Endothelial cell of umbilical vein (primary cell): Measurements from ENCODE around the gene JADE1. TPM values are rescaled to one million over a fixed set of nuclear protein-coding genes. Genes with fewer than 3 reads are reported as not detected.

Experiments used
- BruUV-seq: library from RNA; stranded (reverse); fragments of 400-500 nt; replicated peaks from 2 replicates; lab custom pipeline; 2021; lab: Mats Ljungman, UMichigan
- CTCF ChIA-PET: fragments of 300-600, 350-600 bp; sonication (Branson Sonifier 250); formaldehyde crosslinking; loops from one replicate; lab custom pipeline; 2021; ENCODE audit warnings: antibody characterized with exemption, inconsistent platforms; lab: Charles Lee
- POLR2A ChIA-PET: fragments of 300-600, 350-600 bp; sonication (Branson Sonifier 250); formaldehyde crosslinking; loops from one replicate; lab custom pipeline; 2021; ENCODE audit warnings: antibody characterized with exemption, inconsistent platforms; lab: Charles Lee
- DNase-seq: peaks from one replicate; pipeline ENCODE4 v3.0.0-alpha.2; 2011; ENCODE audit warnings: low read depth, low spot score
- FAIRE-seq: peaks from 2 replicates; lab custom pipeline; 2011; peaks lifted over from hg19 to GRCh38; lab: Jason Lieb, UNC
- H2AFZ ChIP-seq: 2 replicates; pipeline ENCODE4 v1.6.0; 2012; ENCODE audit warnings: low read depth, low read length, control low read depth, inconsistent platforms
- H3K27ac ChIP-seq: 2 replicates; pipeline ENCODE4 v1.5.1; 2011; ENCODE audit warnings: low read depth, mild to moderate bottlenecking, control low read depth, low read length, moderate library complexity; ENCODE audit not compliant: insufficient read depth
- H3K27me3 ChIP-seq, 2 experiments: 2 replicates each; pipeline versions ENCODE4 v1.6.0 to v1.6.1; 2011; ENCODE audit warnings: low read length in 2 of 2, mixed read lengths in 1 of 2; ENCODE audit not compliant: control insufficient read depth in 2 of 2, insufficient read depth in 2 of 2
- H3K36me3 ChIP-seq, 2 experiments: 2 replicates in 1 of 2; 3 replicates in 1 of 2; pipeline ENCODE4 v1.5.1; 2011; ENCODE audit warnings: low read length in 2 of 2, mild to moderate bottlenecking in 1 of 2, moderate library complexity in 1 of 2; ENCODE audit not compliant: control insufficient read depth in 2 of 2, insufficient read depth in 2 of 2; ENCODE audit errors: extremely low read depth in 1 of 2
- H3K4me1 ChIP-seq: 3 replicates; pipeline ENCODE4 v1.5.1; 2011; ENCODE audit warnings: mild to moderate bottlenecking, low read length; ENCODE audit not compliant: control insufficient read depth, insufficient read depth; ENCODE audit errors: extremely low read depth
- H3K4me2 ChIP-seq: 2 replicates; pipeline ENCODE4 v1.6.1; 2011; ENCODE audit warnings: low read length, control low read depth, mixed read lengths; ENCODE audit not compliant: insufficient read depth
- H3K4me3 ChIP-seq, 3 experiments: fragments of 200-600 bp in 1 of 3; sonication (generic), shearing (Covaris generic) in 1 of 3; replicated peaks in 1 of 3; 2 replicates each; pipeline ENCODE4 v1.5.1; 2011 to 2016; ENCODE audit warnings: control low read depth in 3 of 3, low read length in 3 of 3, mild to moderate bottlenecking in 2 of 3, inconsistent platforms in 1 of 3, low read depth in 1 of 3, moderate library complexity in 1 of 3; ENCODE audit not compliant: insufficient read depth in 1 of 3
- H3K79me2 ChIP-seq: 2 replicates; pipeline ENCODE4 v1.6.0; 2012; ENCODE audit warnings: low read length, inconsistent platforms; ENCODE audit not compliant: control insufficient read depth, insufficient read depth
- H3K9ac ChIP-seq: replicated peaks from 2 replicates; pipeline ENCODE3; 2011; ENCODE audit warnings: low read length, control low read depth; ENCODE audit not compliant: insufficient read depth; ENCODE audit errors: extremely low read depth
- H3K9me1 ChIP-seq: replicated peaks from 3 replicates; pipeline ENCODE4 v1.6.0; 2011; ENCODE audit warnings: mild to moderate bottlenecking, low read length; ENCODE audit not compliant: control insufficient read depth, insufficient read depth; ENCODE audit errors: extremely low read depth
- H3K9me3 ChIP-seq: replicated peaks from 2 replicates; pipeline ENCODE4 v1.5.1; 2012; ENCODE audit warnings: low read length, inconsistent platforms; ENCODE audit not compliant: control insufficient read depth, insufficient read depth
- H4K20me1 ChIP-seq: replicated peaks from 2 replicates; pipeline ENCODE3; 2011; ENCODE audit warnings: mild to moderate bottlenecking, low read length; ENCODE audit not compliant: control insufficient read depth, insufficient read depth; ENCODE audit errors: extremely low read depth
- EZH2 ChIP-seq: IDR thresholded peaks from 2 replicates; pipeline ENCODE4 v1.6.1; 2012; ENCODE audit warnings: borderline replicate concordance, low read depth, mild to moderate bottlenecking, moderate library complexity, low read length, inconsistent platforms; ENCODE audit not compliant: severe bottlenecking
- FOS ChIP-seq: IDR thresholded peaks from 2 replicates; pipeline ENCODE4 v1.6.1; 2011; ENCODE audit warnings: mild to moderate bottlenecking, low read length, moderate library complexity, borderline replicate concordance; ENCODE audit not compliant: insufficient read depth
- GATA2 ChIP-seq: IDR thresholded peaks from 2 replicates; pipeline ENCODE4 v1.7.0; 2011; ENCODE audit warnings: low read depth, mild to moderate bottlenecking, moderate library complexity, mixed read lengths, low read length; ENCODE audit not compliant: insufficient read length, insufficient read depth
- JUN ChIP-seq: IDR thresholded peaks from 2 replicates; pipeline ENCODE4 v1.6.1; 2011; ENCODE audit warnings: borderline replicate concordance, low read depth; ENCODE audit not compliant: insufficient read length, insufficient read depth
- MYC ChIP-seq: IDR thresholded peaks from one replicate; pipeline ENCODE4 v1.6.1; 2011; ENCODE audit warnings: mild to moderate bottlenecking, low read depth, low read length
- POLR2A ChIP-seq: IDR thresholded peaks from 2 replicates; pipeline ENCODE4 v1.6.1; 2012; ENCODE audit warnings: low read depth, mild to moderate bottlenecking, control low read depth, low read length
- POLR2AphosphoS5 ChIP-seq: IDR thresholded peaks from 2 replicates; pipeline ENCODE4 v1.6.1; 2012; ENCODE audit warnings: low read depth, mild to moderate bottlenecking, control low read depth, low read length, moderate library complexity; ENCODE audit not compliant: insufficient read depth
- dilution Hi-C: fragments of 300-500 bp; cut with MboI; formaldehyde crosslinking; loops from one replicate; pipeline ENCODE4 v1.15.0; 2019; ENCODE audit warnings: low sequenced_read_pairs; ENCODE audit not compliant: extremely low pct_ligation_motif_present
- intact Hi-C: fragments of 100-400 bp; cut with micrococcal nuclease; formaldehyde crosslinking; loops from one replicate; pipeline ENCODE4 v1.10.0; 2022
- polyA plus RNA-seq, 4 experiments: library from polyadenylated mRNA; depleted of rRNA in 3 of 4; stranded (reverse) in 3 of 4; unstranded in 1 of 4; fragments of >200 nt; gene quantifications; 2 replicates each; pipeline versions ENCODE4 v1.2.1 to v1.2.3, GENCODE V29; 2011 to 2012; ENCODE audit warnings: missing spikeins in 1 of 4
- total RNA-seq: library from RNA; stranded (reverse); gene quantifications from 2 replicates; pipeline ENCODE4 v1.2.3, GENCODE V29; 2021
- TF ChIP-seq, protein P1 (sequence below), 2 donors: IDR thresholded peaks; 1 replicate in 1 of 2; 2 replicates in 1 of 2; pipeline ENCODE4 v1.5.1; 2011; ENCODE audit warnings: low read length in 2 of 2, mild to moderate bottlenecking in 2 of 2, moderate library complexity in 2 of 2, control low read depth in 1 of 2, inconsistent platforms in 1 of 2, low read depth in 1 of 2; ENCODE audit not compliant: insufficient read depth in 1 of 2; ENCODE audit errors: extremely low read depth in 1 of 2
- TF ChIP-seq, protein P2 (sequence below): IDR thresholded peaks from 2 replicates; pipeline ENCODE4 v1.6.1; 2011; ENCODE audit not compliant: insufficient read depth, insufficient read length

Gene JADE1
- total and polyA plus RNA-seq, 2 donors (not counting 3 experiments of a cell fraction or from before 2014, with no cell fraction given): 13.6 to 45.6 TPM

DNA sequence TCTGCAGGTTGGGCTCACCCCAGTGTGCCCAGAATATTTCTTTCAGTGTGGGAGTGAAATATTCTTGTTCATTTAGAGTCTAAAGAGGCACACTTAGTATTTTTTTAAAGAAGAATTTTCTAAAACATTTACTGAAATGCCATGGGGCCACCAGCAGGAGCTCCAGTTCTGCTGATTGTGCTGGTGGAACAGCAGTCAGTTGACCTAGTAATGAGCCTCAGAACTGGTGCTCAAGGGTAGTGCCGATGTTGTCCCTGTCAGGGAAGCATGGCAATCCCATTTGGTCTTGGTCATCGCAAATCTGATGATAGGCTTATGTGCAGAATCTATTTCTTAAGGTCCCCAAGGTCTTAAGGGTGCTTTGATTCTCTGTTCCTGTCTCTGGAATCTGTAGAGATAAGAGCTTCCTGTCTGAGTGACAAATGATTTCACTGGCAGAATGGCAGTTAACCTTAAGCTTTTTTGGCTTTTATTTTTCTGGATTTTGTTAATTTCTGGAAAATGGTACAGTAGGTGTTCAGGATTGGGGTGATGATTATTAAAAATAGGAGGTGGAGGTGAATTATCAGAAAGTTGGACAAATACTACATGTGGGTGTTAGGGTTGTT is 31.3 kb downstream of the JADE1 start:
- Histone ChIP-seq H3K27ac (no peak overlapping the region), H3K9me1 (no peaks in the 10 kb centered on the region), H3K9ac (no peak overlapping the region), H3K36me3 (peaks cover 6 to 20% of the 10 kb centered on the region in 2 experiments), H3K4me2 (no peak overlapping the region), H3K79me2 (peaks cover 69% of the 10 kb centered on the region), H3K9me3 (no peaks in the 10 kb centered on the region), H3K4me1 (peaks cover 4% of the 10 kb centered on the region), H3K27me3 (no peaks in the 10 kb centered on the region), H2AFZ (no peak overlapping the region), H4K20me1 (no peaks in the 10 kb centered on the region), H3K4me3 (no peak overlapping the region)
- DNase-seq (no peak), FAIRE-seq (peak; percentile 71)
- ChIA-PET CTCF (interaction anchor here (0.9 to 2.2 kb wide), 6 partner anchors 10 to 387 kb away, joined by 3 to 7 read pairs (median 3); no protein-coding TSS in a partner anchor), POLR2A (no interaction called here)
- dilution Hi-C loops: no loop called here
- intact Hi-C loops: no loop called here
- TF ChIP-seq POLR2AphosphoS5 (no peak), MYC (no peak), FOS (no peak), JUN (no peak), EZH2 (no peak), GATA2 (no peak), POLR2A (no peak)
- TF ChIP-seq, protein P1, sequence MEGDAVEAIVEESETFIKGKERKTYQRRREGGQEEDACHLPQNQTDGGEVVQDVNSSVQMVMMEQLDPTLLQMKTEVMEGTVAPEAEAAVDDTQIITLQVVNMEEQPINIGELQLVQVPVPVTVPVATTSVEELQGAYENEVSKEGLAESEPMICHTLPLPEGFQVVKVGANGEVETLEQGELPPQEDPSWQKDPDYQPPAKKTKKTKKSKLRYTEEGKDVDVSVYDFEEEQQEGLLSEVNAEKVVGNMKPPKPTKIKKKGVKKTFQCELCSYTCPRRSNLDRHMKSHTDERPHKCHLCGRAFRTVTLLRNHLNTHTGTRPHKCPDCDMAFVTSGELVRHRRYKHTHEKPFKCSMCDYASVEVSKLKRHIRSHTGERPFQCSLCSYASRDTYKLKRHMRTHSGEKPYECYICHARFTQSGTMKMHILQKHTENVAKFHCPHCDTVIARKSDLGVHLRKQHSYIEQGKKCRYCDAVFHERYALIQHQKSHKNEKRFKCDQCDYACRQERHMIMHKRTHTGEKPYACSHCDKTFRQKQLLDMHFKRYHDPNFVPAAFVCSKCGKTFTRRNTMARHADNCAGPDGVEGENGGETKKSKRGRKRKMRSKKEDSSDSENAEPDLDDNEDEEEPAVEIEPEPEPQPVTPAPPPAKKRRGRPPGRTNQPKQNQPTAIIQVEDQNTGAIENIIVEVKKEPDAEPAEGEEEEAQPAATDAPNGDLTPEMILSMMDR (IDR thresholded peaks at IDR 0.05; ENCODE audit: extremely low read depth in 1 of 2, insufficient read depth in 1 of 2, low read depth in 1 of 2, low read length in 2 of 2): no peak
- TF ChIP-seq, protein P2, sequence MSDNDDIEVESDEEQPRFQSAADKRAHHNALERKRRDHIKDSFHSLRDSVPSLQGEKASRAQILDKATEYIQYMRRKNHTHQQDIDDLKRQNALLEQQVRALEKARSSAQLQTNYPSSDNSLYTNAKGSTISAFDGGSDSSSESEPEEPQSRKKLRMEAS: no peak
- BruUV-seq: no TSS peak
